Measurements from ENCODE around the gene GAB4.

GRCh38 chr22:16932577-16932976, 75.4 kb downstream of the GAB4 start:
- no peak for TF ChIP-seq CTCF (IDR thresholded peaks at IDR 0.05)
- TF ChIP-seq POLR2A (IDR thresholded peaks at IDR 0.05), result no peak
- TF ChIP-seq POLR2AphosphoS5 (IDR thresholded peaks at IDR 0.05), result no peak

All from transverse colon (tissue), 4 donors.